LNCAP (cell line): ENCODE measurements around the gene COX6A2.

ENCODE experiments used
- CTCF ChIP-seq: fragments of 450-650 bp; IDR thresholded peaks from 2 replicates; pipeline ENCODE4 v1.5.1; 2017; ENCODE audit warnings: mild to moderate bottlenecking

Gene COX6A2

GRCh38 chr16:31428279-31428597, at the start of gene COX6A2:
Gene COX6A2 (minus strand): TSS chr16:31428360. CDS start chr16:31428325, 35 bp downstream.
- no peak for TF ChIP-seq CTCF

- no peak; the same call in 1 of the 2 replicates for TF ChIP-seq CTCF
These were observed 49.4 kb upstream of the COX6A2 start for GRCh38 chr16:31477220-31478216.

- no peak for TF ChIP-seq CTCF
These were observed 48.4 kb upstream of the COX6A2 start for GRCh38 chr16:31476303-31477219.

- no peak for TF ChIP-seq CTCF
These were observed 47.8 kb upstream of the COX6A2 start for GRCh38 chr16:31475946-31476302.

- no peak for TF ChIP-seq CTCF
These were observed 46.9 kb upstream of the COX6A2 start for GRCh38 chr16:31474773-31475738.

GRCh38 chr16:31474173-31474714, 46.1 kb upstream of the COX6A2 start:
- no peak for TF ChIP-seq CTCF
